GM12865 (cell line): Measurements from ENCODE around the gene WEE1.

ENCODE experiments used
- DNase-seq: peaks from one replicate; pipeline ENCODE4 v3.0.0; 2010; ENCODE audit warnings: low read depth
- H3K4me3 ChIP-seq: 2 replicates; pipeline ENCODE4 v1.5.1; 2011; ENCODE audit warnings: mild to moderate bottlenecking, low read depth, low read length, control low read depth
- CTCF ChIP-seq: IDR thresholded peaks from 2 replicates; pipeline ENCODE4 v1.5.1; 2011; ENCODE audit warnings: low read length, control low read depth, low read depth, inconsistent platforms; ENCODE audit not compliant: insufficient read depth; ENCODE audit errors: missing control alignments

The WEE1 gene

GRCh38 chr11:9573052-9573774, at the start of gene WEE1:
Gene WEE1 (plus strand): TSS chr11:9573670. CDS start chr11:9573934, 264 bp downstream.
- no peak for TF ChIP-seq CTCF

GRCh38 chr11:9524001-9524400, 49.5 kb upstream of the WEE1 start:
- no peak overlapping the region for H3K4me3 ChIP-seq
- DNase-seq = no peak
- TF ChIP-seq CTCF = no peak

More at GRCh38 chr11:9573052-9573774, at the start of gene WEE1:
- H3K4me3 ChIP-seq = peak within 1 kb of the TSS; percentile 97
- DNase-seq = peak; percentile 99

- DNase-seq = no peak
These were observed 48.4 kb upstream of the WEE1 start for GRCh38 chr11:9525116-9525515.

GRCh38 chr11:9527481-9528135, 45.9 kb upstream of the WEE1 start:
- no peak for DNase-seq
- H3K4me3 ChIP-seq = no peak overlapping the region
- no peak for TF ChIP-seq CTCF

More at GRCh38 chr11:9525116-9525515, 48.4 kb upstream of the WEE1 start:
- no peak for TF ChIP-seq CTCF
- no peak overlapping the region for H3K4me3 ChIP-seq

GRCh38 chr11:9528136-9528501, 45.4 kb upstream of the WEE1 start:
- H3K4me3 ChIP-seq = no peak overlapping the region
- TF ChIP-seq CTCF = no peak
- DNase-seq = no peak

- DNase-seq = no peak
- TF ChIP-seq CTCF = no peak
- H3K4me3 ChIP-seq = no peak overlapping the region
These were observed 44.7 kb upstream of the WEE1 start for GRCh38 chr11:9528573-9529333.
